NCI-H82 (cell line): ENCODE data around the gene PTGFRN.
A peak's percentile ranks its signal among the peaks of the same experiment; 100 is the strongest.
"Not testable (repeated sequence)": the region's sequence is repeated elsewhere in the genome, so short reads cannot be mapped to it uniquely, and the experiment has no call there.

Source experiments
- DNase-seq: peaks from one replicate; lab custom pipeline; 2025; lab: John Stamatoyannopoulos, UW

Gene PTGFRN

GRCh38 chr1:116909512-116910378 is at the start of gene PTGFRN:
PTGFRN (plus strand) TSS chr1:116909916; CDS start chr1:116910204, 288 bp downstream.
- DNase-seq, result peak; percentile 89

GRCh38 chr1:116860167-116860566 is 49.5 kb upstream of the PTGFRN start:
- DNase-seq, result not testable (repeated sequence)

- DNase-seq, result no peak
Measured at GRCh38 chr1:116861137-116861536, 48.6 kb upstream of the PTGFRN start.

GRCh38 chr1:116863031-116863430 is 46.7 kb upstream of the PTGFRN start:
- DNase-seq, result not testable (repeated sequence)

GRCh38 chr1:116866478-116866877 is 43.2 kb upstream of the PTGFRN start:
- DNase-seq, result not testable (repeated sequence)

GRCh38 chr1:116868385-116868784 is 41.3 kb upstream of the PTGFRN start:
- no peak for DNase-seq

- no peak for DNase-seq
Measured at GRCh38 chr1:116869611-116870010, 40.1 kb upstream of the PTGFRN start.

- DNase-seq, result no peak
Measured at GRCh38 chr1:116870300-116870699, 39.4 kb upstream of the PTGFRN start.

GRCh38 chr1:116871779-116872146 is 38.0 kb upstream of the PTGFRN start:
- no peak for DNase-seq

- no peak for DNase-seq
Measured at GRCh38 chr1:116873680-116874271, 35.9 kb upstream of the PTGFRN start.

GRCh38 chr1:116874733-116875249 is 34.9 kb upstream of the PTGFRN start:
- DNase-seq, result no peak

GRCh38 chr1:116875391-116875790 is 34.3 kb upstream of the PTGFRN start:
- DNase-seq, result no peak

GRCh38 chr1:116875946-116876345 is 33.8 kb upstream of the PTGFRN start:
- not testable (repeated sequence) for DNase-seq

GRCh38 chr1:116877141-116877818 is 32.4 kb upstream of the PTGFRN start:
- DNase-seq, result no peak

- peak; percentile 78 for DNase-seq
Measured at GRCh38 chr1:116878804-116879477, 30.8 kb upstream of the PTGFRN start.

- DNase-seq, result no peak
Measured at GRCh38 chr1:116879478-116880133, 30.1 kb upstream of the PTGFRN start.

GRCh38 chr1:116880917-116881316 is 28.8 kb upstream of the PTGFRN start:
- DNase-seq, result peak; percentile 30

GRCh38 chr1:116881879-116882520 is 27.7 kb upstream of the PTGFRN start:
- peak; percentile 65 for DNase-seq

- DNase-seq, result no peak
Measured at GRCh38 chr1:116882866-116883265, 26.9 kb upstream of the PTGFRN start.

GRCh38 chr1:116886291-116886878 is 23.3 kb upstream of the PTGFRN start:
- no peak for DNase-seq

GRCh38 chr1:116887212-116887611 is 22.5 kb upstream of the PTGFRN start:
- no peak for DNase-seq
